Mesodermal cell (in vitro differentiated cells): ENCODE measurements around the gene DNAJC1.
"Not testable (repeated sequence)": the region's sequence is repeated elsewhere in the genome, so short reads cannot be mapped to it uniquely, and the experiment has no call there.

ENCODE experiments used
- H3K27ac ChIP-seq: 2 replicates; pipeline ENCODE4 v1.7.0; 2013; ENCODE audit warnings: mild to moderate bottlenecking, low read depth, low read length, moderate library complexity; ENCODE audit not compliant: severe bottlenecking
- H3K36me3 ChIP-seq: 2 replicates; pipeline ENCODE4 v1.7.1; 2013; ENCODE audit warnings: mild to moderate bottlenecking, low read length, moderate library complexity; ENCODE audit not compliant: control insufficient read depth, insufficient read depth
- H3K4me1 ChIP-seq: one replicate; pipeline ENCODE4 v1.7.1; 2013; ENCODE audit warnings: mild to moderate bottlenecking, low read length; ENCODE audit not compliant: insufficient read depth, control insufficient read depth, poor library complexity, severe bottlenecking
- H3K4me3 ChIP-seq: 2 replicates; pipeline ENCODE4 v1.7.0; 2013; ENCODE audit warnings: low read length, control low read depth, mild to moderate bottlenecking; ENCODE audit not compliant: insufficient read depth, poor library complexity, severe bottlenecking; ENCODE audit errors: extremely low read depth
- H3K9me3 ChIP-seq: 2 replicates; pipeline ENCODE4 v1.7.1; 2013; ENCODE audit warnings: mild to moderate bottlenecking, low read length, moderate library complexity; ENCODE audit not compliant: control insufficient read depth
- WGBS, 2 experiments: methylation state at CpG; one replicate each; pipeline ENCODE4 v1.1.5; 2013; ENCODE audit warnings: missing lambda C conversion rate in 2 of 2; ENCODE audit not compliant: insufficient coverage in 2 of 2; 5-methylcytosine and 5-hydroxymethylcytosine counted together

Gene DNAJC1

DNA sequence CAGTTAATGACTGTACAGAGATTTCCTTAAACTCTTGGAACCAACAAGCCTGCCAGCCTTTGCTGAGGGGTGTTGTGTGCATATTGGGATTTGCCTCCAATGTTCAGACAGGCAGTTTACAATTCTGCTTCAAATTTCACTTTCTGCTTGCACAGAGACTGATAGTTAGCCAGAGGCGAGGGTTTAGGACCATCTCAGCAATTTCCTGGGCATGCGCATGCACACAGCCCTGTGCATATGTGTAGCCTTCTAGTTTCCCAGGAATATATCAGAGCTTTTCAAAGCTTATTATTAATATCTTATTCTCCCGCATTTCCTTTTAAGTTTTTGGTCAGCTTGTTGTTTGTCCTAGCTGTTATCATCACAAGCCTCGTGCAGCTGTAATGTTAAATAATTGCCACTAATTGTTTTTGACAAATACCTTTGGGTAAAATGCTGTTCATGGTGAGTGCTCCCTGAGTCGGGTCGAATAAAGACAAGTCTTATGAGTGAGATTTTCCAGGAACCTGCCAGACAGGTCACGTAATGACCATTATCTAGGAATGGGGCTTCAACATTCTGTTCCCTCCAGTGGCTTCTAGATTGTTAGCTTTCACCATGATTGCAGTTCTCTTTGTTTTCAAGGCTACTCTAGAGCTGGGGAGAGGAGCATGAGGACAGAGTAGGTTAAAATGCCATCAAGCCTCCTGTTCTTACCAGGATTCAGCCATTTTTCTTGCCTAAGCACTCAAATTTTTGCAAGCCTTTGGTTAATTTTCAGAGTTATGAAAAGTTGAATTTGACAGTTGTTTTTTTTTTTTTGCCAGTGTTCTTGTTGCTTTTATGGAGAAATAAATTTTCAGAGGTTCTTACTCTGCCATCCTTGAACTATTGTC, 24.1 kb upstream of the DNAJC1 start:
- no peaks in the 10 kb centered on the region for H3K4me1 ChIP-seq
- H3K4me3 ChIP-seq = no peak overlapping the region
- 91 to 95% methylated on average over 4 to 5 of the region's 7 CpGs for WGBS, 2 experiments
- peaks cover 10% of the 10 kb centered on the region for H3K9me3 ChIP-seq
- H3K27ac ChIP-seq = no peak overlapping the region
- H3K36me3 ChIP-seq = no peaks in the 10 kb centered on the region

DNA sequence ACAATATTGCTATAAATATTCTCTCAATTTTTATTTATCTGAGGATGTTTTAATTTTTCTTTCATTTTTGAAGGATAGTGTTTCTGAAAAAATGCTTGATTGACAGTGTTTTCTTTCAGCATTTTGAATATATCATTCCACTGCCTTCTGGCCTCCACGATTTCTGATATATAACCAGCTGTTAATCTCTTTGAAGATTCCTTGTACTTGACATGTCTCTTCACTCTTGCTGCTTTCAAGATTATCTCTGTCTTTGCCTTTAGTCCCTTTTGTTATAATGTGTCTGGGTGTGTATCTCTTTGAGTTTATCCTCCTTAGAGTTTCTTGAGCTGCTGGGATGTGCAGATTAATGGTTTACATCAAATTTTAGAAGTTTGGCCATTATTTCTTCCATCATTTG, 22.8 kb upstream of the DNAJC1 start:
- no peak overlapping the region for H3K4me3 ChIP-seq
- WGBS, 2 experiments = 83% methylated on average over 1 of the region's 1 CpG; no CpG with 5 or more reads in 1 of the 2 experiments

DNA sequence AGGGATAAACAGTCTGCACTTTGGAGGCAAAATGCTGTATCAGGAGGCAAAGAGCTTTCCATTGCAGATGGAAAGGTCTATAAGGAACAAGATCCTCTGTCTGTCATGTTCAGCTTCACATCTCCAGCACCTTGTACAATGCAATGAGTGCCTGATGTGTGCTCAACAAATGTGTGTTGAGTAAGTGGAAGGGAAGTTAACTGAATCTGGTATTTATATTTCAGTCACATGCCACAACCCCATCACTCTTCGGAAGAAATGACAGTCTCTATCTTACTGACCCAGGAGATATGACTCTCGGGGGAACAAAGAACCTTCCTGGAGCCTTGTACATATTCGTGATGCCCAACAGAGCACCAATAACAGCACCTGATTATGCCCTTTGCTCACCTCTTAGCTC, 20.0 kb upstream of the DNAJC1 start:
- WGBS, 2 experiments = 50 to 63% methylated on average over 2 to 3 of the region's 3 CpGs
- no peak overlapping the region for H3K27ac ChIP-seq
- no peaks in the 10 kb centered on the region for H3K4me1 ChIP-seq
- H3K4me3 ChIP-seq = no peak overlapping the region
- no peaks in the 10 kb centered on the region for H3K36me3 ChIP-seq
- peaks cover 12% of the 10 kb centered on the region for H3K9me3 ChIP-seq

More for the DNA sequence above, 22.8 kb upstream of the DNAJC1 start:
- Histone ChIP-seq H3K27ac (no peak overlapping the region), H3K4me1 (no peaks in the 10 kb centered on the region), H3K9me3 (peaks cover 5% of the 10 kb centered on the region), H3K36me3 (no peaks in the 10 kb centered on the region)

DNA sequence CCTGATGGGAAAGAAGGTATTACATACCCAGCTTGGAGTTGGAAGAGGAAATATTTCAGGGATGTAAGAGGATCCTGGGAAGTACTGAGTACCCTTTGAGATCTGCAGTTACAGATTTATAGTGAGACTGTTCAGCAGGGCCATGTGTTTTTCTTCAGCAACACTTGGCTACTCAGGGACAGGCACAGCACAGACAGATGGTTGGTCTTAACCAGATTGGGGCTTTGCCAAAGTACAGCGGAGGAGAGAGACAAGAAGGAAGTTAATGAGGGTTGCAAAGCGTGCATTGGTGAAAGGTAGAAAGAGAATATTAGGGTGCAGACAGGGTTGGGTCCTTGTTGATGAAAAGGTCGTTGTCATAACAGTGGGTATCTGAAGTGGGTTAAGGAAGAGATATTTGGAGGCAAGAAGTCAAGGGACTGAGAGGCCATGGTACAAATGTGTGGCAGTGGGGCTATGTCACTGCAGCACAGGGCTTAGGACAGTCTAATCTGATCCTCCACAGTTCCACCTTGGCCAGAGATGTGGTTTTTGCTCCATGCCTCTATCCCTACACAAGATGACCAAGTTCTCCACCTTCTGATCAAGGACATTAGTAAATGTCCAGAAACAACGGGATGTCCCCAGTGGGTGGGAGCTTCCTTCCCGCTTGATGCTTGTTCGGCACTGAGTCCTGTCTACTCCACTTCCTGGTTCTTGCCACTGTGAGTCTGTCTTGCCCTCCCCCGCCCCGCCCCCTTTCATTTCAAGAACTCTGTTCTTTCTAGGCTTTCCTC, 18.9 kb upstream of the DNAJC1 start:
- H3K4me3 ChIP-seq = no peak overlapping the region
- WGBS, 2 experiments = 84 to 96% methylated on average over 6 to 8 of the region's 8 CpGs
- no peak overlapping the region for H3K27ac ChIP-seq
- peaks cover 14% of the 10 kb centered on the region for H3K9me3 ChIP-seq
- no peaks in the 10 kb centered on the region for H3K4me1 ChIP-seq
- H3K36me3 ChIP-seq = no peaks in the 10 kb centered on the region

DNA sequence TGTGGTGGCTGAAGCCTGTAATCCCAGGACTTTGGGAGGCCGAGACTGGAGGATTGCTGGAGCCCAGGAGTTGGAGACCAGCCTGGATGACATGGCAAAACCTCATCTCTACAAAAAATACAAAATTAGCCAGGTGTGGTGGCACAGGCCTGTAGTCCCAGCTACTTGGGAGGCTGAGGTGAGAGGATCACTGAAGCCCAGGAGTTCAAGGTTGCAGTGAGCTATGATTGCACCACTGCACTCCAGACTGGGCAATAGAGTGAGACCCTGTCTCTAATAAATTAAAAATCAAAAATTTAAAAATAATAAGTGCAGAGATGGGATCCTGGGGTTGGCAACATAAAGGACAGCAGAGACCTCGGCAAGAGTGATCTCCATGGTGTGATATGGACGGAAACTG, 17.6 kb upstream of the DNAJC1 start:
- not testable (repeated sequence) for H3K36me3 ChIP-seq, H3K4me3 ChIP-seq, H3K4me1 ChIP-seq, H3K27ac ChIP-seq
- WGBS, 2 experiments = 83 to 89% methylated on average over 3 of the region's 3 CpGs
- peaks cover 14% of the 10 kb centered on the region for H3K9me3 ChIP-seq

DNA sequence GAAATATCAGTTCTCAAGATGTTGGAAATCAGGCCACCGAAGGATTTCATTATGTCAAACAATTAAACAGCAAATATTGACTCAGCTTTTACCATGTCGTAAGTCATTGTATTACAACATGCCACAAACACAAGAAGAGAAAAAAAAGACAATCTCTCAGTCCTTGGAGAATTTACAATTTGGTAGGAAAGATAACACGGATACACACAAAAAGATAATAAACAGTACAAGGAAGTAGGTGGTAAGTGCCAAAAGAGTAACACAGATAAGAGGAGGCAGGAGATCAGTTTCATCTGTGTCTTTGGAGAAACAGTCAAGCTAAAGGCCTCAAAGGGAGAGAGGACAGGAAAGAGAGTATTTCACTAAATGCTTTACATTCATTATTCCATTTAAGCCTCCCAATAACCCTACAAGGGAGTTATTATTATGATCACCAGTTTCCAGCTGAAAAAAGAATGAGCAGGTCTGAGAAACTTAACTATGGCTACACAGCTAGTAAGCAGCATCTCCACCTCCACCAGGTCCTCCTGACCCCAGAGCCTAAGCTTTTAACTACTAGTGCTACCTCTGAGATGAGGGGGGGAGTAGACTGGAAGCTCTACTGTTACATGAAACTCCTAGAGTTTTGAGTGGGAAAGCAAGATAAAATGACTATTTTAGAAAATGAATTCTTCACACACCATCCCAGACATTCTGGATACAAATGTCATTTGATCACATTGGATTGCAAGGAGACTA, 13.9 kb upstream of the DNAJC1 start:
- WGBS, 2 experiments = 100% methylated on average over 1 of the region's 3 CpGs; no CpG with 5 or more reads in 1 of the 2 experiments
- Histone ChIP-seq H3K4me3 (no peak overlapping the region), H3K36me3 (no peaks in the 10 kb centered on the region), H3K9me3 (peaks cover 9% of the 10 kb centered on the region), H3K4me1 (no peaks in the 10 kb centered on the region), H3K27ac (peak overlapping the region; percentile 16)

DNA sequence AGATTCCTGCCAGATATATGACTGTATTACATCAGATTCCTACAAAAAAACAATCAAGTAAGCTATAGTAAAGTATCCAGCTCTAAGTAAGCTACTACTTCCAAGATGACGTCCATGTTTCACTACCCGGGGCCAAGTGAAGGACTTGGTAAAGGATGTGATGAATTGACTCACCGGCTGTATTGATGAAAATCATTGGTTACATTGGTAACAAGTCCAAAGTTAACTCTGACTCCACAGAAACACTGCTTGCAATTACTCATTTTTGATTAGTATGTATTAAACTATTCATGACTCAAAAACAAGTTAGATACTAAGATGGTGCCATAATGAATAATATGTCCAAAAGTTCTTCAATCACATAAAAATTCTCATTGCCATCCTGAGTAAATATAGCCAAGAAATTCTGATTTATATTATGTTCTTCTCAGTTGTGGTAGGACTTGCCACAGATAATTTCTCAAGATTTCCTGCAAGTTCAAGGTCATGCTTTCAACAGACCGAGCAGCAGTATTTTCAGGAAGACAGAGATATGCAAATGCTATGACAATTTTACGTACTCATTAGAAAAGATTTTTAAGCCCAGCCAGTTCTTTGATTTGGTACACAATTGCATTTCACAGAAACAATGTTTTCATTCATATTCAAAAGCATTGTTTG, 12.6 kb upstream of the DNAJC1 start:
- no peak overlapping the region for H3K4me3 ChIP-seq
- WGBS, 2 experiments = 100% methylated on average over 1 to 2 of the region's 5 CpGs
- H3K9me3 ChIP-seq = peaks cover 9% of the 10 kb centered on the region
- H3K27ac ChIP-seq = no peak overlapping the region
- no peaks in the 10 kb centered on the region for H3K4me1 ChIP-seq
- H3K36me3 ChIP-seq = no peaks in the 10 kb centered on the region

DNA sequence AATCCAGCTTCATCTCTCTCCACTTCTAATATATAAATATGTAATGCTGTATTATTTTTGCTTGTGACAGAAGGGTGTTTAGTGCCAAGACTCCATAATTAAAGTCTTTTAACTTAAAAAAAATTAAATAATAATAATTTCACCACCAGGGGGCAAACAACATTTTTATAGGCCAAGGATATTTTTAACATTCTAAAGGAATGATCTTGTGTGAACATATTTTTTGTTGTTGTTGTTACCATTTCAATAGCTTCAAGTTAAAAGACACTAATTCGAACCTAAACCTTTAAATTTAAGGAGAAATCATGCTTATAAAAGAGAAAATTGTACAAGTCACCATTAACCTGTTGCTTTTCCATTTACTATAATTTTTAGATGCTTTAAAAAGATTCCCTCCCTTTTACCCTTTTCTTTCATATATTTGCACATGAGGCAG, 7.5 kb upstream of the DNAJC1 start:
- H3K4me3 ChIP-seq = no peak overlapping the region
- WGBS, 2 experiments = no CpG with 5 or more reads among the region's 1 CpG
- H3K9me3 ChIP-seq = no peaks in the 10 kb centered on the region
- H3K27ac ChIP-seq = no peak overlapping the region
- no peaks in the 10 kb centered on the region for H3K4me1 ChIP-seq
- no peaks in the 10 kb centered on the region for H3K36me3 ChIP-seq

DNA sequence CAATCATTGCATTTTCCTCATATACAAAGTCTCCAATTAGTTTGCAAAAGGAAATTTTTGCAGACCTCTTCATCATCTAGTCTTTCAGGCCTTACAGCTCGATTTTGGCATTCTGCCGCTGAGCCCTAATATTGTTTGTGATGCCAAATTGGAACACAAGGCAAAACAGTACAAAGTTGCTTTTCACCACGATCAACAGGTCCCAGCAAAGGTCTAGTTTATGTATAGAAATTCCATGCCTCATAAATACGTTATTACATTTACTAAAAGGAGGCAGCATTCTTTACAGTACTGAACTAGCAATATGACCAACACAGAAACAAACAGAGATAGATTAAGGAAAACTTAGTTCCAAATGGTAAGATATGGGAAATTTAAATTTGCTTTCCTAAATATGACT, 7.0 kb upstream of the DNAJC1 start:
- Histone ChIP-seq H3K9me3 (no peaks in the 10 kb centered on the region), H3K4me1 (no peaks in the 10 kb centered on the region), H3K36me3 (no peaks in the 10 kb centered on the region), H3K27ac (no peak overlapping the region), H3K4me3 (no peak overlapping the region)
- 73 to 85% methylated on average over 3 of the region's 4 CpGs for WGBS, 2 experiments

DNA sequence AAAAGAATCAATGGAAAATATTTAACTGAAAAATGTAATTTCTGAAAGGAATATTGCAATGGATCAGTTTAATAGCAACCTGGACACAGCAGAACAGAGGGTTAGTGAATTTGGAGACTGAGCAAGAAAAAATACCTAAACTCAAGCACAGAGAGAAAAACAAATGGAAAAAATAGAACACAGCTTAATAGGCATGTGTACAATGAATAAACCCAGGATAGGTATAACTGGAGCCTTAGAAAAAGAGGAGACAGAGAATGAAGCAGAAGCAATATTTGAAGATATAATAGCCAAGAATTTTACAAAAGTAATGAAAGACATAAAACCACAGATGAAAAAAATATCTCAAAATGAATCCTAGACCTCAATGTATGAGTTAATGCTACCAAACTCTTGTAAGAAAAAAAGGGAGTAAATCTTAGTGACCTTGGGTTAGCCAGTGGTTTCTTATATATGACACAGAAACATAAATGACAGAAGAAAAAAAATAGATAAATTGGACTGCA, 2.9 kb upstream of the DNAJC1 start:
- Histone ChIP-seq H3K4me1 (no peaks in the 10 kb centered on the region), H3K9me3 (no peaks in the 10 kb centered on the region), H3K36me3 (no peaks in the 10 kb centered on the region), H3K4me3 (no peak overlapping the region), H3K27ac (no peak overlapping the region)
